Neutrophil (primary cell): ENCODE measurements around the gene TIMM17A.
A peak's percentile ranks its signal among the peaks of the same experiment; 100 is the strongest.
"Not testable (repeated sequence)": the region's sequence is repeated elsewhere in the genome, so short reads cannot be mapped to it uniquely, and the experiment has no call there.

Source experiments
- H3K27ac ChIP-seq: fragments of 200-600 bp; sonication (generic); 2 replicates; pipeline ENCODE4 v1.5.1; 2016; ENCODE audit warnings: mild to moderate bottlenecking, moderate library complexity
- H3K27me3 ChIP-seq: fragments of 200-600 bp; sonication (generic); 2 replicates; pipeline ENCODE4 v1.6.0; 2016; ENCODE audit warnings: mild to moderate bottlenecking
- H3K36me3 ChIP-seq: fragments of 200-600 bp; sonication (generic); 2 replicates; pipeline ENCODE4 v1.5.1; 2017
- H3K4me1 ChIP-seq, 2 experiments: fragments of 200-600 bp in 1 of 2; sonication (generic) in 1 of 2; 1 replicate in 1 of 2; 2 replicates in 1 of 2; pipeline versions ENCODE4 v1.5.1 to v1.6.1; 2013 to 2016; ENCODE audit warnings: low read depth in 1 of 2, low read length in 1 of 2, mild to moderate bottlenecking in 1 of 2, moderate library complexity in 1 of 2; ENCODE audit not compliant: control insufficient read depth in 1 of 2, insufficient read depth in 1 of 2
- H3K4me3 ChIP-seq, 2 experiments: fragments of 200-600 bp in 1 of 2; sonication (generic) in 1 of 2; 1 replicate in 1 of 2; 2 replicates in 1 of 2; pipeline ENCODE4 v1.5.1; 2013 to 2016; ENCODE audit warnings: low read depth in 1 of 2, low read length in 1 of 2, mild to moderate bottlenecking in 1 of 2, moderate library complexity in 1 of 2
- H3K9me3 ChIP-seq: fragments of 200-600 bp; sonication (generic); 2 replicates; pipeline ENCODE4 v1.5.1; 2016
- CTCF ChIP-seq: fragments of 200-600 bp; sonication (generic); IDR thresholded peaks from 2 replicates; pipeline ENCODE4 v1.5.1; 2016; ENCODE audit warnings: antibody characterized with exemption

TIMM17A gene

GRCh38 chr1:201955729-201956143 is 433 bp downstream of the TIMM17A start:
- Histone ChIP-seq H3K9me3 (no peaks in the 10 kb centered on the region), H3K36me3 (peaks cover 15% of the 10 kb centered on the region), H3K27me3 (no peaks in the 10 kb centered on the region), H3K27ac (peak overlapping the region; percentile 77), H3K4me1 (peaks cover 16% of the 10 kb centered on the region in 2 experiments), H3K4me3 (peak overlapping the region; percentile 72 to 80)
- TF ChIP-seq CTCF, result no peak

- H3K4me1 ChIP-seq, result peaks cover 16% of the 10 kb centered on the region in 2 experiments
- no peaks in the 10 kb centered on the region for H3K9me3 ChIP-seq
- no peaks in the 10 kb centered on the region for H3K27me3 ChIP-seq
- H3K36me3 ChIP-seq, result peaks cover 39% of the 10 kb centered on the region
- H3K27ac ChIP-seq, result no peak overlapping the region
- TF ChIP-seq CTCF, result no peak
- no peak overlapping the region for H3K4me3 ChIP-seq
Observed at GRCh38 chr1:201958348-201958747, 3.0 kb downstream of the TIMM17A start.

GRCh38 chr1:201962382-201962781 is 7.1 kb downstream of the TIMM17A start:
- peaks cover 74% of the 10 kb centered on the region for H3K36me3 ChIP-seq
- H3K4me3 ChIP-seq, H3K27me3 ChIP-seq, H3K27ac ChIP-seq, H3K4me1 ChIP-seq, H3K9me3 ChIP-seq: not testable (repeated sequence)

GRCh38 chr1:201964261-201964660 is 9.0 kb downstream of the TIMM17A start:
- Histone ChIP-seq H3K9me3 (no peaks in the 10 kb centered on the region), H3K4me3 (no peak overlapping the region), H3K36me3 (peaks cover 77% of the 10 kb centered on the region), H3K27me3 (no peaks in the 10 kb centered on the region), H3K27ac (no peak overlapping the region), H3K4me1 (no peaks in the 10 kb centered on the region)
- no peak for TF ChIP-seq CTCF

GRCh38 chr1:201966171-201966570 is 10.9 kb downstream of the TIMM17A start:
- no peak for TF ChIP-seq CTCF
- Histone ChIP-seq H3K36me3 (peaks cover 93% of the 10 kb centered on the region), H3K4me3 (no peak overlapping the region), H3K4me1 (no peaks in the 10 kb centered on the region), H3K27me3 (no peaks in the 10 kb centered on the region), H3K9me3 (no peaks in the 10 kb centered on the region), H3K27ac (no peak overlapping the region)

- H3K4me1 ChIP-seq, result no peaks in the 10 kb centered on the region
- no peak overlapping the region for H3K4me3 ChIP-seq
- no peaks in the 10 kb centered on the region for H3K27me3 ChIP-seq
- peaks cover 71% of the 10 kb centered on the region for H3K36me3 ChIP-seq
- TF ChIP-seq CTCF, result no peak
- H3K9me3 ChIP-seq, result no peaks in the 10 kb centered on the region
- H3K27ac ChIP-seq, result no peak overlapping the region
Observed at GRCh38 chr1:201968202-201968925, 13.1 kb downstream of the TIMM17A start.
